Measurements from ENCODE around the gene TCF3.

The TCF3 gene

DNA sequence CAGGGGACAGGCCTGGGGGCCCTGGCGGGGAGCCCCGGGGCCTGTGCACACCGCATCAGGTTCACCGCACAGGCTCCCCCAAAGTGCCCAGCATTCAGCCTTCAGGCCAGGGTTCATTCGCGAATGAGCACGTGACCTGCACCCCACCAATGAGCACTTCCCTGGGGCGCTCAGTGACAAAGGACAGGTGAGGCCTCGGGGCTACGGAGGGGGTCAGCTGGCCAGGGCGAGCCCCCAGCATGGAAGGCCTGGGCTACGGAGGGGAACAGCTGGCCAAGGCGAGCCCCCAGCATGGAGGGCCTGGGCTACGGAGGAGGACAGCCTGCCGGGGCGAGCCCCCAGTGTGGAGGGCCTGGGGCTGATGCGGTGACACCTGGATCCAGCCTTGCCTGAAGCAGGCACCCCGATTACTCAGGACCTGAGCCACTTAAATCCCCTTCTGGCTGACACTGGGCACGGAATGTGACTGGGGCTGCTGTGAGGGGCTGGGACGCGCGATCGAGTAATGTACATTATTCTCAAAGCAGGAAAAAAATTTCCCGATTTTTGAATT is 23.1 kb downstream of the TCF3 start:
- DNase-seq, result no peak

DNA sequence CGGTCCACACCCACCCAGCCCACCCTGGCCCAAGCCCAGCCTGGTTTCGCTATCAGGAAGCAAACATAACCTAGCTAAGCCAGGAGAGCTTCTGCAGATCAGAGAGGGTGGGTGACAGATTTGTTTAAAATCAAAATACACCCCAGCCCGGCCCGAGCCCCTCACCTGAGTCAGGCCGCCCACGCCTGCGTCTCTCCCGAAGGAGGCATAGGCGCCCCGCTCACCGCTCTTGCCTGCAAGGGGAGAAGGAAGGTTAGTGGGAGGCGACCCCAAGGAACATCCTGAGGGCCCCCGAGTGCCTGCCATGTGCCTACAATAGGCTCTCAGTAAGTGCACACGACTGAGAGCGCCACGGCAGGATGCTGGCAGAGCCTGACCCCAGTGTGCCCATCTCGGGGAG is 25.2 kb downstream of the TCF3 start:
- no peak for DNase-seq

DNA sequence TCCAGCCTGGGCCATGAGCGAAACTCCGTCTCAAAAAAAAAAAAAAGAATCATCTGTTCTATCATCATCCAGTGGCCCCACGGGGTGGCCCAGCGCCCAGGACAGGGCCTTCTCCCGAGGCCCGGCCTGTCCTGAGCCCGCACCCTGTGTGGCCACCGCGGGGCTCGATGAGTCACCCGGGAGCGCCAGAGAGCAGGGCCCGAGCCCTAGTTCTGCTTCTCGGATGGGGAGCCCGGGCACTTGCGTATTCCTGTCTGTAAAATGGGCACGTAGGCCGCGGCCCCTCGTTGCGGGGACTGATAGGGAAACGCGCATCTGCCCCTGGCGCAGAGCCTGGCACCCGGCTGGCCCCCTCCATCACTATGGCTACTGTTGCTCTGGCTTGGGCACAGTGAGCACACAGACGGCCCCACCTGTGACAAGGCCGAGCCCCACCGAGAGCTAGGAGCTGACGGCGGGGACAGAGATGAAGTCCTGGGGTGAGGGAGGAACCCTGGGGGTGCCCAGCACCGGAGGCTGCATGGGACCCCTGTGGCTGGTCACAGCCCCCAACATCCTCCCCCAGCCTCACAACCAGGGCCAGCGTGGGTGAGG is 25.9 kb downstream of the TCF3 start:
- DNase-seq, result no peak

DNA sequence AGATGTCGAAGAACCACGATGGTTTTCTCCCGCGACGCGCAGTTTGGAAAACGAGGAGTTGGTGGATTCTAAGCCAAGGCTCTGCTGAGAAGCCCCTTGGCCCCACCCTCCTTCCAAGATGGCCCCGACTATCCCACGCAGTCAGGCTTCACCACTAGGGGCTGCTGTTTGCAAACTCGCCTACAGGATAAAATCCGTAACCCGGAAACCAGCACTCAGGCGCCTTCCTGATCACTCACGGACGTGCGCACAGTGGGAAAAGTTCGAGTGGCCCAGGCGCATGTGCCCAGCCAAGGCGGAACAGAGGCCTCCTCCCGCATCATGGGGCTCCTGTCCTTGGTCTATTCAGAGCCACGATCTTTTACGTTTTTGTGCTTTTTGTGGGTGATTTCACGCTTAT is 28.0 kb downstream of the TCF3 start:
- peak; percentile 36 to 53 for DNase-seq

DNA sequence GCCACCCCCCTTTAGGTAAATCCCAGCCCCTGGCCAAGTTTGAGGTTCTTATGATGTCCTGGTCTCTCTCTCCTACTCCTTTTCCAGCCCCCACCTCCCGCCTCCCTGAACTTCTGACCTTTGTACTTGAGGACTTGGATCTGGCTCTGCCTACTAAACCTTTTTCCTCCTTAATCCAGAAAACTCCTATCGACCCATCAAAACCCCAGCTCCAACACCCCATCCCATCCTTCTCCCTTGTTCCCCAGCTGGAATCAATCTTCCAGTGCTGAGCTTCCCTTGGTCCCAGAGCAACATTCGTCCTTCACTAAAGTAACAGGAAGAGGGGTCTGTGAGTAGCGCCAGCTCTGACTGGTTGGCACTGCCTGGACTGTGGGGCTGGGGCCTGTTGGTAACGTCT is 29.9 kb downstream of the TCF3 start:
- no peak for DNase-seq

DNA sequence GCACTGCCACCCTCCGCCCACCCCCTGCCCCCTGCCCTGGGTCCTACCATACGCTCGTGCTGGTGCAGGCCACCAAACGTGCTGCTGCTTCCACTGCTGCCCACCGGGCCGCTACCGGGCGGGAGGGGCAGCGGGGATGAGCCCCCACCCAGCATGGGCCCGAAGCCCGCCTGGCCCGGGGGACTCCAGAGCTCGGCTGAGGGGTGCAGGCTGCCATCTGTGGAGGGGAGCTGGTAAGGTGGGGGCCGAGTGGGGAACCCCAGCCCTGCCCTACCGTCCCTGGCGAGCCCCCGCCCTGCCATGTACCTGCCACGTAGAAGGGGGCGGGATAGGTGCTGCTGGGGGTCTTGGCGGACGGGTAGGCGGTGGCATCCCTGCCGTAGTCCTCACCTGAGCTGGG is 30.4 kb downstream of the TCF3 start:
- no peak for DNase-seq

DNA sequence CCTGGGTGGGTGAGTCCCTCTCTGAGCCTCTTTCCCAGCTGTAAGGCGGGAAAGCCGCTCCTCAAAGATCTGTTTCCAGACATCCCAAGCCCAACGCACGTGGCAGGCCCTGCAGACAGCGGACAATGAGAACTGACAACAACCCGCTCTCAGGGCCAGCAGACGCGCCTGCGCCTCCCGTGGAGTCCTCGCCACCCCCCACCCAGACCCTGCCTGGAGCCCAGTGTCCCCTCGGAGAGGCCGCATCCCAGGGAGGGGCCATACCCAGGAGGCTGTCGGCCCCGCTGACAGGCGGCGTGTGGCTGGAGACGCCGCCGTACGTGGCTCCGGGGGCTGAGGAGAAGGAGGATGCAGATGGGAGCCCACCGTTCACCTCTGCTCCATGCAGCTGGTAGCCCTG is 30.8 kb downstream of the TCF3 start:
- no peak for DNase-seq

DNA sequence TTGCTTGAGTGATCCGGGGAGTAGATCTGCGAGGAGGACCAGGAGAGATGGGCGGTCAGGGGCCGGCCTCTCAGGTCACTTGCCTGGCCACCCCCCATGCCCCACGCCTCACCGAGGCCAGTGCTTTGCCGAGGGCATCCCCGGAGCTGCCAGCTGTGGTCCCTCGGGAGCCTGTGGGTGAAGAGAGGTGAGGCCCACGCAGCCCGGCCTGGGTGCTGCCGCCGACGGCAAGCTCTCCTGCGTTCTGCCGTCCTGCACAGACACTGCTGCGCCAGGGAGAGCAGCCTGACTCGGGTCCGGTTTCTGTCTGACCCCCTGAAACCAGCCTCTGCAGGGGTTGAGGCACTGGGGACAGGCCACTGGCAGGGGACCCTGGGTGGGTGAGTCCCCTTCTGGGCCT is 31.4 kb downstream of the TCF3 start:
- DNase-seq, result no peak

DNA sequence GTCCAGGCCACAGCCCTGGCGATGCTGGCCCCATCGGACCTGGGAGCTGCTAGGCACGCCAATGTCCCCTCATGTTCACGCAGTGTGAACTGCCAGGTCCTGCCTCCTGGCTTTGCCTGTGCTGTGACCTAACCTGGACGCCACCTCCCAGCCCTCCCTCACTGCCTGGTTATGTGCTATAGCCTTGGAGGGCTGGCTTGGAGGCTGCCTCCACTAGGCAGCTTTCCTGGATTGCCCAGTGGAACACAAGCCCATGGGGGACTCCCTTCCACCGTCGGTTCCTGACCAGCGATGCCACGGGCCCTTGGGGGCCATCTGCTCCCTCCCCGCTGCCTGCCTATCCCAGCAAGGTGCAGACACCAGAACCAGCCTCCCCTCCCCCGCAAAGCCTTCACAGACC is 31.9 kb downstream of the TCF3 start:
- DNase-seq, result no peak

DNA sequence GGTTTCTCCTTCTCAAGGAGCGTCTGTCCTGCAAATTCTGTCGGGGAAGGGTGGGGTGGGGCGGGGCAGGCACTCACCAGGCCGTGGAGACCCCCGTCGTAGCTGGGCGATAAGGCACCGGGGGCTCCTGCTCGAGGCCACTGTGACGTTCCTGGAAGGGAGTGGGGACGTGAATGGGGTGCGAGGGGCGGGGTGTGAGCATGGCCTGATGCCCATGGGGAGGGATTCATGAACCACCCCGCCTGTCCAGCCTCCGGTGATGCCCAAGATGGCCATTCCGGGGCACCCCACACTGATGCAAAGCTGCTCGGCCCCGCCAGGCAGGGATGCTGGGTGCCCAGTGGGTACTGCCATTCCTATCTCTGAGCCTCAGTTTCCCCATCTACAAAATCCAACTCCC is 32.7 kb downstream of the TCF3 start:
- DNase-seq, result no peak

DNA sequence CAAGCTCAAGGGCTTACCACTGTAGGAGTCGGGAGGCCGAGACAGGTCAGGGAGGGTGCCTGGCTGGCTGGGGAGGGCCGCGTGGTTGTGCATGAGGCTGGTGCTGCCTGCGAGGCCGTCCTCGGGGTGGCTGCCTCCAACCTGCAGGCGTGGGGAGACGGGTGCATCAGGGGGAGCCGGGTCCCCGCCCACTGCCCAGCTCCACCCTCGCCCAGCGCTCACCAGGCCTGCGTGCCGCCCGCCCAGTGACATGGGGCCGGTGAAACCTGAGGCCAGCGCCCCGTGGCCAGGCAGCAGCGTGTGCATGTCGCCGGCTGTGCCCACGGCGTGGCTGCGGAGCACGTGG is 33.3 kb downstream of the TCF3 start:
- no peak for DNase-seq

DNA sequence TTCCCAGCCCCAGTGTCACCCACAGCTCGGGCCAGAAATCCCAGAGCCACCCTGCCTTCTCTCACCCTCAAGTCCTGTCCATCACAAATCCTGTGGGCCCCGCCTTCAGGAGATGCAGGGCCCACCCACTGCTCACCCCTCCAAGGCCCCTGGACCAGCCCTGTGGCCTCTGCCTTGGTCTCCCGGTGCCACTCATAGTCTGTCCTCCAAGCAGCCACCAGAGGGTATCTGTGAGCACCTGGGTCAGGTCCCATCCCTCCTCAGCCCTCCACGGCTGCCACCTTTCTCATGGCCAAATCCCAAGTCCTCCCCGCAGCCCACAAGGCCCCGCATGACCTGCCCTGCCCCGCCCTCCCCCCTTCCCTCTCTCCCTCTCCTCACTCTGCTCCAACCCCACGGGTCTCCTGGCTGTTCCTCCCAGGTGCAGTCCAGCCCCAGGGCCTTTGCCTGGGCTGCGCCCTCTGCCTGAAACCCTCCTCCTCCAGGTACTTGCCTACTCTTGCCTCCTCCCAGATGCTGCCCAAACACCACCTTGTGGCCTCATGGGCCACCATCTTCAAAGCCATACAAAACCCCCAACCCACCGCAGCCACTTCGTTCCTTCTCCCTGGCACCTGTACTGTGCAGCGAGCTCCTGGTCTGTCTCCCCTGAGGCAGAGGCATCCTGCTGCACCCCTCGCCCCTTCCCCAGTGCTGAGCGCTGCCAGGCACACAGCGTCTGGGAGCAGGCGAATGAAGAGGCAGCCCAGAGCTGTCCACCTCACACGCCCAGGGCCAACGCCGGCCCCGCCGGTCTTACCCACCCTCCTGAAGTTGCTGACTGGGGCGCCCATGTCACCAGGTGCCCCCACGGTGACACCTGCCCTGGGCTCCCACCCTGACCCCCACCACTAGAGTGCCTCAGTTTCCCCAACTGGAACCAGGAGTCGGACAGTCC is 34.0 kb downstream of the TCF3 start:
- peak in 1 of 2 donors; percentile 26 for DNase-seq

DNA sequence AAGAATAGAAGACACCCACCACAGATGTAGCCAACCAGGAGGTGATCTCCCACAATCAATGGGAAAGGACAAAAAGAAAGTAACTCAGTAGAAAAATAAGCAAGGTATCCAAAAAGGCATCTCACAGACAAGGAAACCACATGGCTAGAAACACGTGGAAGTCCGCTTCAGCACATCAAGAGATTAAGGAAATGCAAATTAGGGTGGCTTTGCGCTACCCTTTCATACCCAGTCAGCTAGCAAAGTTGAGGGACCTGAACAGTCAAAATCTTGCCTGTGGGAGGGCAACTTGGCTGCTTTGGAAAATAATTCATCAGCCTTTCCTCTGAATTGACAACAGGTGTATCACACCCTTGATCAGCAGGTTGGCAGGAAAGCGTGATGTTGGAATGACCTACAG is 35.5 kb downstream of the TCF3 start:
- no peak for DNase-seq

DNA sequence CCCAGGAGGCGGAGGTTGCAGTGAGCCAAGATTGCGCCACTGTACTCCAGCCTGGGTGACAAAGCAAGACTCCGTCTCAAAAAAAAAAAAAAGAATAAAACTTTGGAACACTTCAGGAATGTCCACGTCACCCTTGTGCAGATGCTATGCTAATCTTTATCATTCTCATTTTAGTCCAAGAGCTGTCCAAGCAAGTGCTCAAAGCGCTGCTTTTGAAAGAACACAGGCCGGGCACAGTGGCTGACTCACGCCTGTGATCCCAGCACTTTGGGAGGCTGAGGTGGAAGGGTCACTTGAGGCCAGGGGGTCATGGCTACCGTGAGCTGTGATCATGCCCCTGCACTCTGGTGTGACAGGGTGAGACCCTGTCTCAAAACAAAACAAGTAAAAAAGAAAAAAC is 36.0 kb downstream of the TCF3 start:
- DNase-seq, result no peak

DNA sequence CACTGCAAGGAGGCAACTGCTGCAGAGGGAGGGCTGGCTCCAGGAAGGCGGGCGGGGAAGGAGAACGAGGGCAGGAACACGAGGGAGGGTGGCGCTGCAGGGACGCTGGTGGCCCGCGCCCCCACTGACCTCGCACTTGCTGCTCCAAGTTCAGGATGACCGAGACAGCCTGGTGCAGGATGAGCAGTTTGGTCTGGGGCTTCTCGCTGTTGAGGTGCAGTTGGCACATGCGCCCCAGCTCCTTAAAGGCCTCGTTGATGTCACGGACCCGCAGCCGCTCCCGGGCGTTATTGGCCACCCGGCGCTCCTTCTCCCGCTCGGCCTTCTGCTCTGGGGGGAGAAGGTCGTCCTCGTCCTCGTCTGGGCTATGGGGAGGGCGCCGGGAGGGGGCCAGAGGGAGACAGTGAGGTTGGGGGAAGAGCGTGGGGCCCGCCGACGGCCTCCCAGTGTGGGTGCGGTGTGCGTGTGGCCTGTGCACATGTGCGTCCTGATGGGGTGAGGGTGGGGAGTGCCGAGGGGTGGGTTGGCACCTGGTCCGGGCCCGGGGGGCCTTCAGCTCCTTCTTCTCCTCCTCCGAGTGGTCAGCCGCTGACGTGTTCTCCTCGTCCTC is 37.2 kb downstream of the TCF3 start:
- DNase-seq, result no peak

DNA sequence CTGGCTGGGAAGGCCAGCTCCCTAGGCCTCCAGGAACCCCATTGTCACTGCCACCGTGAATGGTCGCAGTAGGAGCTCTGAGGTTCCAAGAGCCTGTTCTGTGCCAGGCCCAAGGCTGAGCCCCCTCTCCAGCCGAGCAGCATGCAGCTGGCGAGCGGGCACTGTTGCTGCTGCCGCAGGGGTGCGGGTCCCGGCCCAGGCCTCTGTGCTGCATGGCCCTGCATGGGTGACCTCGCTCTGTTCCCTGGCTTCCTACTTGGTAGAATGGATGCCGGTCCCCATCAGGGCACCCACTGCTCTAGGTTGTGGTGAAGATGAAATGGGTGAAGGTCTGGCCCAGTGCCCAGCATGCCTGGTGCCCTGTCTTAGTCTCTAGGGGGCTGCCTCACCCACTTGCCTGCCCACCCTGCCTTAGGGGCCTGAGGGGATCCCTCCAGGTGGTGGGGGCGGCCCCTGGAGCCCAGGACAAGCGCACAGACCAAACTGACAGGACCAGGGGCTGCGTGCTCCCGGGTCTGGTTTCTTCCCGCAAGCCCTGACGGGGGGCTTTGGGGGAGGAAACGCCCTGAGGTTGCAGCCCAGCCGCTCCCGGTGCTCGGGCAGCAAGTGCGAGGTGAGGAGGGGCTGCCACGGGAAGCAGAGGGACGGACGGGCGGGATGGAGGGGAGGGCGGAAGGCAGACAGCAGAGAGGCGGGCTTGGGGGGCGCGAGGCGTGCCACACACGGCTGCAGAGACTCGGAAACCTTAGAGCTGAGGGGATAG is 38.4 kb downstream of the TCF3 start:
- DNase-seq, result no peak

DNA sequence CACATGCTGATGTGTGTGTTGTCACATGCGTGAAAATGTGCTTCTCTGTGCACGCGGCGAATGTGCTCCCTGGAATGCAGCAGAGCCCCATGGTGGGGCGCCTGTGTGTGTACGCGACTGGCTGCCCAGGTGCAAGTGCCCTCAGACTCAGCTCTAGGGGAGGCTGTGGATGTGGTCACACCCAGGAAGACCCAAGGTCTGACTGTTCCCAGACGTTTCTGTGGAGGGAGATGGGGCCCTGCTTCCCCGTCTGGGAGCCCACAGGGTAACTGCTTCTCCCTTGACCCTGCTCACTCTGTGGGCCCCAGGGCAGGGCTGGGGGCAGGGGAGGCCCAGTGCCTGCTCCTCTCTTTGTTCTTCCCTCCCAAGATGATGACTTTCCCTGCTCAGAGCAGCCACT is 39.3 kb downstream of the TCF3 start:
- DNase-seq, result no peak

DNA sequence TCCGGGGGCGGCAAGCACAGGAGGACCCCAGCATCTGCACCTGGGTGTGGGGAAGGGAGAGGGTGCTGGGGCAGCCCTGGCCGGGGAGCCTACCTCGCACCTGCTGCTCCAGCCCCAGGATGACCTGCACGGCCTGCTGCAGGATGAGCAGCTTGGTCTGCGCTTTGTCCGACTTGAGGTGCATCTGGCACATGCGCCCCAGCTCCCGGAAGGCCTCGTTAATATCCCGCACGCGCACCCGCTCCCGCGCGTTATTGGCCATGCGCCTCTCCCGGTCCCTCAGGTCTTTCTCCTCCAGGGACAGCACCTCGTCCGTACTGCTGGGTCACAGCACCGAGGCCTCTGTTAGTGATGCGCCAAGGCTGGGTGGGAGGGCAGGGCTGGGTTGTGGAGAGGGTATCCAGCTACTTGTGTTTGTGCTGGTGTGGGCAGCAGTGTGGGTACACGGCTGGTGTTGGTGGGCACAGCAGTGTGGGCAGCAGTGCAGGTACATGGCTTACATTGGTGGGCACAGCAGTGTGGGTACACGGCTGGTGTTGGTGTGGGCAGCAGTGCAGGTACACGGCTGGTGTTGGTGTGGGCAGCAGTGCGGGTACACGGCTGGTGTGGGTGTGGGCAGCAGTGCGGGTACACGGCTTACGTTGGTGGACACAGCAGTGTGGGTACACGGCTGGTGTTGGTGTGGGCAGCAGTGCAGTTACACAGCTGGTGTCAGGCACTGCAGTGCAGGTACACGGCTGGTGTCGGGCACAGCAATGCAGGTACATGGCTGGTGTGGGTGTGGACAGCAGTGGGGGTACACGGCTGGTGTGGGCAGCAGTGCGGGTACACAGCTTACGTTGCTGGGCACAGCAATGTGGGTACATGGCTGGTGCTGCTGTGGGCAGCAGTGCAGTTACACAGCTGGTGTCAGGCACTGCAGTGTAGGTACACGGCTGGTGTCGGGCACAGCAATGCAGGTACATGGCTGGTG is 40.0 kb downstream of the TCF3 start:
- DNase-seq, result no peak

DNA sequence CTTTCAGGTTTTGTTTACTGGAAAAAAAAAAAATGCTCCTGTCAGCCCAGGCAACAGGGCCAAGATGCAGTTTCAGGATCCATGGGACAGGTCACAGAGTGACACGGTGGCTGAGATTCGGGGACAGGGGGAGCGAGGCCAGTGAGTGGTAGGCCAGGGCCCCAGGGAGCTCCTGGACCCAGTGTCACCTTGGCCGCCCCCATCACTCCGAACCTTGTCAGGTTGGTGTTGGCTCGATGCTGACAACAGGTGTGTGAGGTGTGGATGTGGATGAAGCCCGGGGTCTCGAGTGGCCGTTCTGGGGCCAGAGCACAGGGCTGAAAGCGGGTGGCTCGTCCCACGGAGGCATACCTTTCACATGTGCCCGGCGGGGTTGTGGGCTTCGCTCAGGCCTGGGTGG is 41.1 kb downstream of the TCF3 start:
- DNase-seq, result no peak

DNA sequence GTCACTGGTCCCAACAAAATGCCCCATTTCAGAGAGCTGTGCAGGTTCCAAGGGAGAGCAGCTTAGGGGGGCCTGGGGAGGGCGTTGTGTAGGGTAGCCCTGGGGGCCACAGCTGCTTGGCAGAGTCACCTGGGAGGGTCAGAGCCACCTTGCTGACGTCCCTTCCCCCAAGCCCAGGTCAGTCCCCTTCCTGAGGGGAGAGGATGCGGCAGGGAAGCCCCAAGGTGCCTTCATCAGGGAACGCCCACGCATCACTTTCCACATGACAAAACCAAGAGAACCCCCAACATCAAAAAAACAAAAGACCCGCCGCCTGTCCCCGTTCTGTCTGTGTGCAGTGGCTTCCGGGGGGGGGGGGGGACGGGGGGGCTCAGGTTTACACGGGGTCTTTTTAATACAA is 41.8 kb downstream of the TCF3 start:
- DNase-seq, result peak in 1 of 2 donors; percentile 23

DNA sequence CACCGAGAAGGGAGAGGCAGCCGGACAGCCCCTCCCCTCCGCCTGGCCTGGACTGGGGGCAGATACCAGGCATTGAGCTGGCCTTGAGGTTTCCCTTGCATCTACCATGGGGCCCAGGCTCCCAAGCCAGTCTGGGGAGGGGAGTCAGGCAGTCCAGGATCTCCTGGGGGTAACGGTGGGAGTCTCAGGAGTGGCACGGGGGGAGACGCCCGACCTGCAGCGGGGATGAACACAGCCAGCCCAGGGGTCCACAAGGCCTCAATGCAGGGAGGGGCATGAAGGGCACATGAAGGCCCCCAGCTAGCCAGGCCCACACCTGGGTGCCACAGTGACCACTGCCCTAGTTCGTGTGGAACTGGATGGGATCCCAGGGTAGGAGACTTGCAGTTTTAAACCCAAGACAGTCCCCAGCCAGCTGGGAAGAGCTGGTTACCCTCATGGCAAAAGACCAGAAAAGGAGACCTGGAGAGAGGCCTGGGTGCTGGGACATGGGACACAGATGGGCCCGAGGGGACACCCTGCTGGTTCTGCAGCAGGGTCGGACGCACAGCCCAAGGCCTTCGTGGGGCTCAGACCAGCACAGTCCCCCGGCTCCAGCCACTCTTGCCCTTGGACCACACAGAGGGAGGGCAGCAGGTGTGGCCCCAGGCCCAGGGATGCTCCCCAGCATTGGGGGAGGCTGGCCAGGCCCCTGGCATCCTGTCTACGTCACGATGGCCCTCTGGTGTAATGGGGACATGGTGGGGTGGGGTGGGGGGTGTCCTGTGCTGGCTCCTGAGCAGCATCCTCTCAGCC is 42.5 kb downstream of the TCF3 start:
- DNase-seq, result no peak
